BE2C (cell line): ENCODE data around the gene DENND2A.

Experiments used
- DNase-seq: peaks from one replicate; pipeline ENCODE4 v3.0.0-alpha.2; 2020
- H3K27me3 ChIP-seq: fragments of 250-450 bp; sonication (Bioruptor Pico); 2 replicates; pipeline ENCODE4 v1.5.1; 2020; ENCODE audit warnings: mild to moderate bottlenecking
- H3K36me3 ChIP-seq: fragments of 250-450 bp; sonication (Bioruptor Pico); 2 replicates; pipeline ENCODE4 v1.5.1; 2020; ENCODE audit warnings: mild to moderate bottlenecking
- H3K4me1 ChIP-seq: fragments of 250-450 bp; sonication (Bioruptor Pico); 2 replicates; pipeline ENCODE4 v1.5.1; 2020
- H3K4me3 ChIP-seq: 2 replicates; pipeline ENCODE4 v1.5.1; 2011; ENCODE audit warnings: low read depth, low read length
- H3K9me3 ChIP-seq: fragments of 250-450 bp; sonication (Bioruptor Pico); 2 replicates; pipeline ENCODE4 v1.5.1; 2020
- TF ChIP-seq, protein P1 (sequence below): IDR thresholded peaks from 2 replicates; pipeline ENCODE4 v1.5.1; 2012; ENCODE audit warnings: mild to moderate bottlenecking, low read depth, low read length

The DENND2A gene

DNA sequence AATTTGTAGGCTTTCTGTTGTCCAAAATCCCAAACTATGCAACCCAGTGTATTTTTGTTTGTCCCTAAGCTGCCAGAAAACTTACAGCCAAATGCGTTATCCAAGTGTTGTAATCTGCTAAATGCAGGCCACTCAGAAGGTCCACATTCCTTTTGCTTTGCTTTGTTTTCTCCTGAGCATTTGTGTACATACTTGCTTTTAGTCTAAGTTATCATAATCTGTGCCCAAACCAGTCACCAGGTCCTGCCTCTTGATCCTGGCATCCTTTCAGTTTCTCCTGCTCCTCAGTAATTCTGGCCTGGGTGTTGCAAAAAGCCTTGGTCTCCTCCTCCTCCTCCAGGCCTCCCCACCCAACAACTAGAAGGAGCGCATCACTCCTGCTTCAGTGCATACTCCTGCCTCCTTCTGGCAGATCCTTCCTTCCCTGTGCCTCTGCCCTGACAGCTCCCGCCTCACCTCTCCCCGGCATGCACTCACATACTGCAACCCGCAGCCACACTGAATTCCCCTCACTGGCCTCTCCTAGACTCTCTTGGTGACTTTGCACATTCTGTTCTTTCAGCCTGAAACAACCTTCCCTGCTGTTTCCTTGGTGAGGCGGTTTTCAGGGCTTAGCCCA lies 2.3 kb downstream of the DENND2A start:
- Histone ChIP-seq H3K27me3 (no peaks in the 10 kb centered on the region), H3K4me3 (no peak overlapping the region), H3K4me1 (peaks cover 6% of the 10 kb centered on the region; the same call in 1 of the 2 replicates), H3K36me3 (no peaks in the 10 kb centered on the region), H3K9me3 (no peaks in the 10 kb centered on the region)
- no peak for DNase-seq
- TF ChIP-seq, protein P1, sequence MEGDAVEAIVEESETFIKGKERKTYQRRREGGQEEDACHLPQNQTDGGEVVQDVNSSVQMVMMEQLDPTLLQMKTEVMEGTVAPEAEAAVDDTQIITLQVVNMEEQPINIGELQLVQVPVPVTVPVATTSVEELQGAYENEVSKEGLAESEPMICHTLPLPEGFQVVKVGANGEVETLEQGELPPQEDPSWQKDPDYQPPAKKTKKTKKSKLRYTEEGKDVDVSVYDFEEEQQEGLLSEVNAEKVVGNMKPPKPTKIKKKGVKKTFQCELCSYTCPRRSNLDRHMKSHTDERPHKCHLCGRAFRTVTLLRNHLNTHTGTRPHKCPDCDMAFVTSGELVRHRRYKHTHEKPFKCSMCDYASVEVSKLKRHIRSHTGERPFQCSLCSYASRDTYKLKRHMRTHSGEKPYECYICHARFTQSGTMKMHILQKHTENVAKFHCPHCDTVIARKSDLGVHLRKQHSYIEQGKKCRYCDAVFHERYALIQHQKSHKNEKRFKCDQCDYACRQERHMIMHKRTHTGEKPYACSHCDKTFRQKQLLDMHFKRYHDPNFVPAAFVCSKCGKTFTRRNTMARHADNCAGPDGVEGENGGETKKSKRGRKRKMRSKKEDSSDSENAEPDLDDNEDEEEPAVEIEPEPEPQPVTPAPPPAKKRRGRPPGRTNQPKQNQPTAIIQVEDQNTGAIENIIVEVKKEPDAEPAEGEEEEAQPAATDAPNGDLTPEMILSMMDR = no peak; the same call in 1 of the 2 replicates

DNA sequence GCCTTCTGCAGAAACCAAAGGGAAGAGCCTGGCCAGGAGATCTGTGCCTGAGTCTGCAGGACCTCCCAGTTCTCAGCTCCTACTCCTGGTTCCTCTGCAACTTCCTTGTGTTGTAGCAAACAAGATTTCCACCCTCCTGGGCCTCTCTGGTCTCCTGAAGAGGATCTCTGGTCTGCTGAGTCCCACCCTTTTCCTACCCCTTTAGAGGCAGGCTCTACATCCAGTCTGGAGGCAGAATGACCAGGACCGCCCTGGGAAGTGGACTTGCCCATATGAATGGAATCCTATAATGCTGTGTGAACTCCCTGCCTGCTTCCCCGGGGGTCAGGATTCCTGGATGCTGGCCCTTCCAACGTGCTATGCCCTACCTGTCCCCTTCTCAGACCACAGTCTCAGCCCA lies 3.2 kb downstream of the DENND2A start:
- TF ChIP-seq, protein P1 = no peak
- no peaks in the 10 kb centered on the region for H3K27me3 ChIP-seq
- H3K4me1 ChIP-seq = peaks cover 6% of the 10 kb centered on the region; the same call in 1 of the 2 replicates
- H3K4me3 ChIP-seq = no peak overlapping the region
- no peaks in the 10 kb centered on the region for H3K36me3 ChIP-seq
- DNase-seq = no peak
- no peaks in the 10 kb centered on the region for H3K9me3 ChIP-seq

DNA sequence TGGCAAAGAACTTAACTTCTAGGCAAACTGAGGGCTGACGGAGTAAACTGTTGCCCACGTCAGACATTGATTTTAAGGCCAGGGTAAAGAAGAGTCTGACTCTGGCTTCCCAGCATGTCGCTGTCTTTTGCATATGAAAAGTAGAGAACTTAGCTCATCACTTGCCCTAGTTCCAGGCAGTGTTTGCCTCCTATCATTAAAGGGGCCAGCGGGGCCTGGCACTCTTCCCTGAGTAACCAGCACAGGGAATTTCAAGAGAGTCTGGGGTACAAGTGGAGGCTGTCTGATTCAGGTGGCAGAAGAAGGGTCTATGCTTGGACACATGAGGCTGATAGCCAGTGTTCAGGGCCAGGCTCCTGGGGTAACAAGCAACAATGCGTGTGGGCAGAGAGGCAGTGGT lies 4.8 kb downstream of the DENND2A start:
- TF ChIP-seq, protein P1 = no peak
- H3K27me3 ChIP-seq = no peaks in the 10 kb centered on the region
- H3K4me1 ChIP-seq = peaks cover 3% of the 10 kb centered on the region; the same call in 1 of the 2 replicates
- no peak for DNase-seq
- H3K36me3 ChIP-seq = no peaks in the 10 kb centered on the region
- no peaks in the 10 kb centered on the region for H3K9me3 ChIP-seq
- H3K4me3 ChIP-seq = no peak overlapping the region

DNA sequence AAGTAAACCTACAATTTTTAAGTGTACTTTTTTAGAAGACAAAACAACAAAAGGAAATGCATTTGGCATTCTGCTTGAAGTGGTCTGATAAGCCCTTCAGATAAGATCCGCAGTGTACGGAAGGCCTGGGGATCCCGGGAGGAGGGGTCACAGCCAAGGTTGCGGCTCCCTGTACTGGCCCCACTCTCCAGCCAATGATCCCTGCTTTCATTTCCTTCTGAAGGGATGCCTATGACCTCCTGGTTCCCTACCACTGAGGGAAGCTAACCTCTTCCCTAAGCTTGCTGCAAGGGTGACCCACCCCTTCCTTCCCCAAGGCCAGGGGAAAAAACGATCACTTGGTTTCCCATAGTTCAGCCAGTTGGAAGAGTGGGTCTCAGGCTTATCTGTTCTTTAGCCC lies 5.3 kb downstream of the DENND2A start:
- TF ChIP-seq, protein P1 = no peak
- H3K4me3 ChIP-seq = no peak overlapping the region

DNA sequence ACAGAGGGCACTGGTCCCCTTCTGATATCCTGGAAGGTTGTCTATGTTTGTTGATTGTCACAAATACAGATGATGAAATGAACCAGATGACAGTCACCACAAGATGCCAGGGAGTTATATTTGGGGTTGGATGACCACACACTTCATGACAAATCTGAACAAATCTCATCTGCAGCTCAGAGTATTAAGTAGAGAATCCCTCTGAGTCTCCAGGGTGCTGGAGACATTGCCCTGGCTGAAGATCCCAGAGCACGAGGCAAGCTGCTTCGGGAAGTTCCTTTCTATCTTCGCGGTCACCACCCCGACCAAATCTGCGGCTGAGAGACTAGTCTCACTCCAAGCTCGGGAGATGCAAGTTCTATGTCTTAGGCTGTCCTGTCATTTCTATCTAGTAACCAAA lies 9.0 kb downstream of the DENND2A start:
- Histone ChIP-seq H3K4me1 (peaks cover 7% of the 10 kb centered on the region), H3K27me3 (no peaks in the 10 kb centered on the region), H3K9me3 (no peaks in the 10 kb centered on the region), H3K36me3 (no peaks in the 10 kb centered on the region), H3K4me3 (no peak overlapping the region)
- TF ChIP-seq, protein P1 = no peak
- DNase-seq = no peak

More for the DNA sequence above, 5.3 kb downstream of the DENND2A start:
- Histone ChIP-seq H3K36me3 (no peaks in the 10 kb centered on the region), H3K4me1 (peaks cover 3% of the 10 kb centered on the region; the same call in 1 of the 2 replicates), H3K9me3 (no peaks in the 10 kb centered on the region), H3K27me3 (no peaks in the 10 kb centered on the region)
- DNase-seq = no peak

DNA sequence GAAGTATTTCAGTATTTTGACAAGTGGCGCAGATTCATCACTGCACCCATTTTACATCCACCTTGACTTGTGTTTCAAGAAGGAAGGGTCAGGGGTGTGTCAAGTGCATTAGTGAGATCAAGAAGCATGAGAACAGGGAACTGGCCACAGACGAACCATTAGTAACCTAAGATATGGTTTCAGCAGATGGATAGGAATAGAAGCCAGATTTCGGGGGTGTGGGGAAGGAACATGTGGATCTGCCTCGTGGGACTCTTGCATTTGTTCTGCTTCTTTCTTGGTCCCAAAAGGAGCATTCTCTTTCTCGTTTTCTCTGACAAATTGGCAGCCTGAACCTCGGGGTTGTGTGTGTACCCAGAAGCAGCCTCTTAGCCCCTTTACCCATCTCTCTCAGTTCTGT lies 9.6 kb downstream of the DENND2A start:
- H3K4me3 ChIP-seq = no peak overlapping the region
- no peaks in the 10 kb centered on the region for H3K9me3 ChIP-seq
- H3K4me1 ChIP-seq = peaks cover 12% of the 10 kb centered on the region
- no peak for DNase-seq
- no peaks in the 10 kb centered on the region for H3K36me3 ChIP-seq
- no peaks in the 10 kb centered on the region for H3K27me3 ChIP-seq
- TF ChIP-seq, protein P1 = no peak
